CD14-positive monocyte (primary cell): ENCODE data around the gene GPAT3. TPM values are rescaled to one million over a fixed set of nuclear protein-coding genes. Genes with fewer than 3 reads are reported as not detected.
A peak's percentile ranks its signal among the peaks of the same experiment; 100 is the strongest.

Experiments
- DNase-seq, 3 donors: peaks; one replicate each; pipeline ENCODE4 v3.0.0-alpha.2; 2011 to 2022
- H2AFZ ChIP-seq: 2 replicates; pipeline ENCODE4 v1.6.0; 2012; ENCODE audit warnings: mild to moderate bottlenecking, low read depth, low read length, inconsistent platforms; ENCODE audit not compliant: insufficient read depth, poor library complexity, severe bottlenecking
- H3K27ac ChIP-seq, 2 donors: 1 replicate in 1 of 2; 2 replicates in 1 of 2; pipeline ENCODE4 v1.5.1; 2012 to 2013; ENCODE audit warnings: low read length in 2 of 2, control low read depth in 1 of 2, inconsistent platforms in 1 of 2, low read depth in 1 of 2, mild to moderate bottlenecking in 1 of 2
- H3K27me3 ChIP-seq, 2 donors: one replicate each; pipeline versions ENCODE4 v1.6.0 to v1.6.1; 2011 to 2013; ENCODE audit warnings: low read length in 2 of 2; ENCODE audit not compliant: control insufficient read depth in 2 of 2, insufficient read depth in 2 of 2
- H3K36me3 ChIP-seq, 2 donors: replicated peaks in 1 of 2; 1 replicate in 1 of 2; 2 replicates in 1 of 2; pipeline versions ENCODE4 v1.5.1 to v1.6.1; 2012 to 2013; ENCODE audit warnings: low read length in 2 of 2, control low read depth in 1 of 2, inconsistent platforms in 1 of 2, mild to moderate bottlenecking in 1 of 2; ENCODE audit not compliant: insufficient read depth in 2 of 2, control insufficient read depth in 1 of 2
- H3K4me1 ChIP-seq, 2 donors: 1 replicate in 1 of 2; 2 replicates in 1 of 2; pipeline versions ENCODE4 v1.5.1 to v1.6.1; 2012 to 2013; ENCODE audit warnings: low read length in 2 of 2, control low read depth in 1 of 2, inconsistent platforms in 1 of 2, mild to moderate bottlenecking in 1 of 2, moderate library complexity in 1 of 2; ENCODE audit not compliant: insufficient read depth in 2 of 2, control insufficient read depth in 1 of 2
- H3K4me2 ChIP-seq: replicated peaks from 2 replicates; pipeline ENCODE3; 2012; ENCODE audit warnings: low read length, moderate library complexity, mild to moderate bottlenecking; ENCODE audit not compliant: poor library complexity, severe bottlenecking; ENCODE audit errors: extremely low read depth
- H3K4me3 ChIP-seq, 3 experiments: fragments of 200-600 bp in 1 of 3; sonication (generic) in 1 of 3; replicated peaks in 1 of 3; 1 replicate in 2 of 3; 2 replicates in 1 of 3; pipeline ENCODE4 v1.5.1; 2011 to 2013; ENCODE audit warnings: low read length in 3 of 3, mild to moderate bottlenecking in 3 of 3, control low read depth in 2 of 3, low read depth in 2 of 3, inconsistent platforms in 1 of 3, moderate library complexity in 1 of 3
- H3K79me2 ChIP-seq: 2 replicates; pipeline ENCODE4 v1.6.0; 2012; ENCODE audit warnings: mild to moderate bottlenecking, control low read depth, inconsistent platforms, low read length, moderate library complexity; ENCODE audit not compliant: insufficient read depth
- H3K9ac ChIP-seq: 2 replicates; pipeline ENCODE4 v1.6.0; 2017; ENCODE audit warnings: low read length, mild to moderate bottlenecking; ENCODE audit not compliant: insufficient read depth, poor library complexity, severe bottlenecking
- H3K9me3 ChIP-seq, 2 donors: replicated peaks in 1 of 2; 1 replicate in 1 of 2; 2 replicates in 1 of 2; pipeline versions ENCODE4 v1.5.1 to v1.6.1; 2012 to 2013; ENCODE audit warnings: low read length in 2 of 2, control low read depth in 1 of 2; ENCODE audit not compliant: control insufficient read depth in 1 of 2, insufficient read depth in 1 of 2
- H4K20me1 ChIP-seq: 2 replicates; pipeline ENCODE4 v1.6.0; 2012; ENCODE audit warnings: mild to moderate bottlenecking, low read length, control low read depth, moderate library complexity; ENCODE audit not compliant: insufficient read depth
- H3K27ac Mint-ChIP-seq, 7 donors: one replicate each; pipeline ENCODE4 v1.8.0; 2020; ENCODE audit warnings: mild to moderate bottlenecking in 7 of 7, mixed read lengths in 7 of 7, moderate library complexity in 6 of 7, inconsistent platforms in 2 of 7
- H3K27me3 Mint-ChIP-seq, 3 donors: one replicate each; pipeline ENCODE4 v1.8.0; 2021 to 2022; ENCODE audit warnings: low read depth in 3 of 3, mild to moderate bottlenecking in 3 of 3, mixed read lengths in 3 of 3, moderate library complexity in 3 of 3, inconsistent platforms in 1 of 3
- H3K36me3 Mint-ChIP-seq, 2 donors: one replicate each; pipeline ENCODE4 v1.8.0; 2020; ENCODE audit warnings: mixed read lengths in 2 of 2, inconsistent platforms in 1 of 2, mild to moderate bottlenecking in 1 of 2
- H3K4me1 Mint-ChIP-seq: one replicate; pipeline ENCODE4 v1.8.0; 2020; ENCODE audit warnings: mild to moderate bottlenecking, mixed read lengths
- H3K4me3 Mint-ChIP-seq, 2 donors: one replicate each; pipeline ENCODE4 v1.8.0; 2020; ENCODE audit warnings: mild to moderate bottlenecking in 2 of 2, mixed read lengths in 2 of 2, moderate library complexity in 1 of 2
- H3K9me3 Mint-ChIP-seq, 7 donors: one replicate each; pipeline ENCODE4 v1.8.0; 2020 to 2022; ENCODE audit warnings: mixed read lengths in 7 of 7, mild to moderate bottlenecking in 6 of 7, moderate library complexity in 6 of 7, inconsistent platforms in 2 of 7
- CTCF ChIP-seq: fragments of 200-600 bp; IDR thresholded peaks from one replicate; pipeline ENCODE4 v1.8.0; 2022; ENCODE audit warnings: antibody characterized with exemption, mild to moderate bottlenecking
- WGBS: methylation state at CpG from one replicate; pipeline ENCODE4 v1.1.5; 2013; ENCODE audit warnings: missing lambda C conversion rate; ENCODE audit not compliant: insufficient coverage; 5-methylcytosine and 5-hydroxymethylcytosine counted together
- intact Hi-C, 2 donors: fragments of 100-400 bp; cut with micrococcal nuclease; formaldehyde crosslinking; loops; one replicate each; pipeline versions ENCODE4 v1.15.0 to v1.15.1; 2023
- polyA plus RNA-seq, 3 donors: library from polyadenylated mRNA; depleted of rRNA in 1 of 3; unstranded in 2 of 3; stranded (reverse) in 1 of 3; fragments of 300-500 nt in 2 of 3; fragments of >200 nt in 1 of 3; fragmentation: Illumina TruSeq in 2 of 3; gene quantifications; 1 replicate in 2 of 3; 2 replicates in 1 of 3; pipeline ENCODE4 v1.2.3, GENCODE V29; 2012 to 2021

The GPAT3 gene
- polyA plus RNA-seq, 3 donors, result 20.9 to 46.2 (median 44.2) TPM

- Histone ChIP-seq H3K79me2 (peaks cover 69% of the 10 kb centered on the region), H3K27me3 (no peaks in the 10 kb centered on the region), H3K4me2 (no peak overlapping the region), H3K9me3 (no peaks in the 10 kb centered on the region), H3K4me3 (no peak overlapping the region), H4K20me1 (no peaks in the 10 kb centered on the region), H2AFZ (no peak overlapping the region), H3K36me3 (no peaks in the 10 kb centered on the region), H3K9ac (no peak overlapping the region), H3K27ac (peak overlapping the region in 1 of 2 donors; percentile 57), H3K4me1 (peaks cover 68 to 71% of the 10 kb centered on the region in 2 donors)
- Mint-ChIP-seq H3K4me1 (peaks cover 73% of the 10 kb centered on the region), H3K36me3 (peaks cover 25 to 40% of the 10 kb centered on the region in 2 donors), H3K4me3 (no peak overlapping the region), H3K27me3 (no peaks in the 10 kb centered on the region), H3K9me3 (peaks cover 0 to 1% (median 0%) of the 10 kb centered on the region in 7 donors), H3K27ac (peak overlapping the region; percentile 34 to 93 (median 79))
- no peak for DNase-seq
- intact Hi-C loops, result no loop called here
- TF ChIP-seq CTCF, result no peak
- 100% methylated on average over 2 of the region's 3 CpGs for WGBS
Observed at GRCh38 chr4:83560523-83560922, 24.6 kb downstream of the GPAT3 start.

DNA sequence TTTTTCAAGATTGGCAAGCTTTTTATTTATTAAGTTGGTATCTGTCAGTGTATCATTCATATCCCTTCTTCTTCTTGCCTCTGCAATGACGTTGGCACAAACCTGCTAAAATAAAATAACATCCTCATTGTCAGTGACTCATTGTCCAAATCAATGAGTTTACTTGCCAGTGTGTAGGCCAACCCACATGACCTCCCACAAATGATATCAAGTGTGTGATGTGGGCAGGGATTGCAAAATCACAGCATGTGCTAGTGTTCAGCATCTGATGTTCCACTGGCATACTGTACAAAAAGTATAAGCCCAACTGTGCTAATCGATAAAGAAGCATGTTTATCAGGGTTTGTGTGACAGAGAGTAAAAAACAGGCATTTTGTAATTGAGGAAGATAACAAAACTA, 25.5 kb downstream of the GPAT3 start:
- peaks cover 66% of the 10 kb centered on the region for H3K4me1 Mint-ChIP-seq
- no peak for TF ChIP-seq CTCF
- WGBS, result no CpG with 5 or more reads among the region's 2 CpGs
- Histone ChIP-seq H3K79me2 (peaks cover 71% of the 10 kb centered on the region), H4K20me1 (no peaks in the 10 kb centered on the region), H3K27me3 (no peaks in the 10 kb centered on the region), H3K4me1 (peaks cover 59 to 63% of the 10 kb centered on the region in 2 donors), H3K4me3 (no peak overlapping the region), H3K36me3 (no peaks in the 10 kb centered on the region), H2AFZ (no peak overlapping the region), H3K9ac (no peak overlapping the region), H3K9me3 (no peaks in the 10 kb centered on the region), H3K4me2 (peak overlapping the region; percentile 17), H3K27ac (peak overlapping the region in 1 of 2 donors; percentile 57)
- peaks cover 29 to 42% of the 10 kb centered on the region in 2 donors for H3K36me3 Mint-ChIP-seq
- DNase-seq, result peak; percentile 82 to 96 (median 85)
- H3K4me3 Mint-ChIP-seq, result no peak overlapping the region
- H3K27ac Mint-ChIP-seq, result peak overlapping the region; percentile 61 to 93 (median 79)
- intact Hi-C loops, result no loop called here
- no peaks in the 10 kb centered on the region for H3K27me3 Mint-ChIP-seq
- peaks cover 0 to 1% (median 0%) of the 10 kb centered on the region in 7 donors for H3K9me3 Mint-ChIP-seq
